Activated CD4-positive, alpha-beta T cell treated with anti-CD3 and anti-CD28 coated beads, Interleukin-2, amount 50 U/mL, for 16 hours (primary cell): ENCODE data around the gene GLG1.
"Not testable (repeated sequence)": the region's sequence is repeated elsewhere in the genome, so short reads cannot be mapped to it uniquely, and the experiment has no call there.

Experiments
- DNase-seq: peaks from one replicate; pipeline ENCODE4 v3.0.0-alpha.2; 2020

The GLG1 gene

GRCh38 chr16:74404148-74404933 is 202.6 kb downstream of the GLG1 start:
- not testable (repeated sequence) for DNase-seq

- DNase-seq: not testable (repeated sequence)
Measured at GRCh38 chr16:74400238-74400637, 206.7 kb downstream of the GLG1 start.

GRCh38 chr16:74398212-74398895 is 208.6 kb downstream of the GLG1 start:
- not testable (repeated sequence) for DNase-seq
